ENCODE data around the gene TOE1. TPM values are rescaled to one million over a fixed set of nuclear protein-coding genes. Genes with fewer than 3 reads are reported as not detected.

TOE1 gene
- total RNA-seq, 1 donor from 2014 or later: 9.5 TPM

DNA sequence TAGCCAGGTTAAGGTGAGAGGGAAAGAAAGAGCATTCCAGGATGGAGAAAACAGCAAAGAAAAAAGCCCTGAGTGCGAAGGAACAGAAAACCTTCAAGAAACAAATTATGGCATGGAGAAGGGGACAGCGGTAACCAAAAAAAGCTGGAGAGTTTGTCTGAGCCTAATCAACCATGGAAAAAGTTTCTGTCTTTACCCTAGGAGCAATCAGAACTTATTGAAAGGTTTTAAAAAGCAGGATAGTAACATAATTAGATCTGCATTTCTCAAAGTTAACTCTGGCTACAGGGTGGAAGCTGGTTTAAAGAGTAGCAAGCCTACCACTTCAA lies 39.3 kb upstream of the TOE1 start:
- Histone ChIP-seq H3K27me3 (ENCODE audit: control insufficient read depth, insufficient read depth, low read length) (no peaks in the 10 kb centered on the region), H3K4me3 (ENCODE audit: low read depth, low read length) (no peak overlapping the region), H3K36me3 (ENCODE audit: control insufficient read depth, insufficient read depth, low read length) (no peaks in the 10 kb centered on the region)
- TF ChIP-seq, protein P1, sequence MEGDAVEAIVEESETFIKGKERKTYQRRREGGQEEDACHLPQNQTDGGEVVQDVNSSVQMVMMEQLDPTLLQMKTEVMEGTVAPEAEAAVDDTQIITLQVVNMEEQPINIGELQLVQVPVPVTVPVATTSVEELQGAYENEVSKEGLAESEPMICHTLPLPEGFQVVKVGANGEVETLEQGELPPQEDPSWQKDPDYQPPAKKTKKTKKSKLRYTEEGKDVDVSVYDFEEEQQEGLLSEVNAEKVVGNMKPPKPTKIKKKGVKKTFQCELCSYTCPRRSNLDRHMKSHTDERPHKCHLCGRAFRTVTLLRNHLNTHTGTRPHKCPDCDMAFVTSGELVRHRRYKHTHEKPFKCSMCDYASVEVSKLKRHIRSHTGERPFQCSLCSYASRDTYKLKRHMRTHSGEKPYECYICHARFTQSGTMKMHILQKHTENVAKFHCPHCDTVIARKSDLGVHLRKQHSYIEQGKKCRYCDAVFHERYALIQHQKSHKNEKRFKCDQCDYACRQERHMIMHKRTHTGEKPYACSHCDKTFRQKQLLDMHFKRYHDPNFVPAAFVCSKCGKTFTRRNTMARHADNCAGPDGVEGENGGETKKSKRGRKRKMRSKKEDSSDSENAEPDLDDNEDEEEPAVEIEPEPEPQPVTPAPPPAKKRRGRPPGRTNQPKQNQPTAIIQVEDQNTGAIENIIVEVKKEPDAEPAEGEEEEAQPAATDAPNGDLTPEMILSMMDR (IDR thresholded peaks at IDR 0.05; ENCODE audit: insufficient read depth, low read length, severe bottlenecking): no peak
- DNase-seq (ENCODE audit: low read depth) (no peak), FAIRE-seq (no peak)

DNA sequence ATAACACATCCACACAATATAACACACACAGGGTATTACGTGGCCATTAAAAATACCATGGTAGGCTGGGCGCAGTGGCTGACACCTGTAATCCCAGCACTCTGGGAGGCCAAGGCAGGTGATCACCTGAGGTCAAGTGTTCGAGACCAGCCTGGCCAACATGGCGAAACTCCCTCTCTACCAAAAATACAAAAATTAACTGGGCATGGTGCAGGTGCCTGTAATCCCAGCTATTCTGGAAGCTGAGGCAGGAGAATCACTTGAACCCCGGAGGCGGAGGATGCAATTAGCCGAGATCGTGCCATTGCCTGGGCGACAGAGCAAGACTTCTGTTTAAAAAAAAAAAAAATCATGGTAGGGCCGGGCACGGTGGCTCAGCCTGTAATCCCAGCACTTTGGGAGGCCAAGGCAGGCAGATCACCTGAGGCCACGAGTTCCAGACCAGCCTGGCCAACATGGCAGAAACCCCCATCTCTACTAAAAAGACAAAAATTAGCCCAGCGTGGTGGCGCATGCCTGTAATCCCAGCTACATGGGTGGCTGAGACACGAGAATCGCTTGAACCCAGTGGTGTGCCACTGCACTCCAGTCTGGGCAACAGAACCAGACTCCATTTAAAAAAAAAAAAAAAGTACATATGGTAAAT lies 37.3 kb upstream of the TOE1 start:
- peak overlapping the region; percentile 75 for H3K4me3 ChIP-seq (ENCODE audit: low read depth, low read length)
- H3K27me3 ChIP-seq (ENCODE audit: control insufficient read depth, insufficient read depth, low read length): no peaks in the 10 kb centered on the region
- TF ChIP-seq, protein P1 (IDR thresholded peaks at IDR 0.05; ENCODE audit: insufficient read depth, low read length, severe bottlenecking): no peak
- no peaks in the 10 kb centered on the region for H3K36me3 ChIP-seq (ENCODE audit: control insufficient read depth, insufficient read depth, low read length)
- DNase-seq (ENCODE audit: low read depth) (no peak), FAIRE-seq (no peak)

DNA sequence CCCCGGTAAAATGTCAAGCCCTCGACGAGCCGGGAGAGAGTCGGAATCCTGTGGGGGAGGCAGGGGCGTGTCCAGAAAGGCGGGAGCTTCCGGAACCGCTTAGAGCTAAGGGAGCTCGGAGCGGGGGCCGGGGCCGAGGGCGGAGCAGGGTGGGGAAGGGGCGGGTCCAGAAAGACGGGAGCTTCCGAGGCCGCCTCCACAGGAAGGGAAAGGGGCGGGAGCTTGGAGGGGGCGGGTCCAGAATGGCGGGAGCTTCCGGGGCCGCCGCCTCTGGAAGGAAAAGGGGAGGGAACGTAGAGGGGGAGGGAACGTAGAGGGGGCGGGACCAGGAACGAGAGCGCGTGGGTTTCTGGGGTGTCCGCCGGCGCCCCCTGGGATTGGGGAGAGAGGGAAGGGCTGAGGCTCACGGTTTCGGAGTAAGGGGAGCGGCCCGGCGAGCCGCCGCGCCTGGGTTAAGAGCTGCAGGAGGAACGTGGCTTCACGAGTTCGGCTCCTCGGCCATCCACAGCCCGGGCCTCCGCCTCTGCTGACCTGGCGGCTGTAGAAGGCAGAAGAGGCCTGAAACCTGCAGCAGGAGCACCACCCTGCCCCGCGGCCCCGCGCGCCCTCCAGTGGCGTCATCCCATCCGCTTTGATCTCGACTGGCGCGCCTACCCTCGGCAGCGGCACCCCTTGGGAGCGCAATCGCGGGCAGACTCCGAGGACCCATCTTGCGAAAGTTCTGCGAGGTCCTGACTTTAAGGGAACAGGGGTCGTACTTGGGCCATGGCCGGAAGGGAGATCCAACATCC lies 36.3 kb upstream of the TOE1 start:
- Histone ChIP-seq H3K27me3 (ENCODE audit: control insufficient read depth, insufficient read depth, low read length) (no peaks in the 10 kb centered on the region), H3K4me3 (ENCODE audit: low read depth, low read length) (peak overlapping the region; percentile 75), H3K36me3 (ENCODE audit: control insufficient read depth, insufficient read depth, low read length) (no peaks in the 10 kb centered on the region)
- DNase-seq (ENCODE audit: low read depth): peak; percentile 89
- no peak for FAIRE-seq
- TF ChIP-seq, protein P1 (IDR thresholded peaks at IDR 0.05; ENCODE audit: insufficient read depth, low read length, severe bottlenecking): peak; percentile 68

DNA sequence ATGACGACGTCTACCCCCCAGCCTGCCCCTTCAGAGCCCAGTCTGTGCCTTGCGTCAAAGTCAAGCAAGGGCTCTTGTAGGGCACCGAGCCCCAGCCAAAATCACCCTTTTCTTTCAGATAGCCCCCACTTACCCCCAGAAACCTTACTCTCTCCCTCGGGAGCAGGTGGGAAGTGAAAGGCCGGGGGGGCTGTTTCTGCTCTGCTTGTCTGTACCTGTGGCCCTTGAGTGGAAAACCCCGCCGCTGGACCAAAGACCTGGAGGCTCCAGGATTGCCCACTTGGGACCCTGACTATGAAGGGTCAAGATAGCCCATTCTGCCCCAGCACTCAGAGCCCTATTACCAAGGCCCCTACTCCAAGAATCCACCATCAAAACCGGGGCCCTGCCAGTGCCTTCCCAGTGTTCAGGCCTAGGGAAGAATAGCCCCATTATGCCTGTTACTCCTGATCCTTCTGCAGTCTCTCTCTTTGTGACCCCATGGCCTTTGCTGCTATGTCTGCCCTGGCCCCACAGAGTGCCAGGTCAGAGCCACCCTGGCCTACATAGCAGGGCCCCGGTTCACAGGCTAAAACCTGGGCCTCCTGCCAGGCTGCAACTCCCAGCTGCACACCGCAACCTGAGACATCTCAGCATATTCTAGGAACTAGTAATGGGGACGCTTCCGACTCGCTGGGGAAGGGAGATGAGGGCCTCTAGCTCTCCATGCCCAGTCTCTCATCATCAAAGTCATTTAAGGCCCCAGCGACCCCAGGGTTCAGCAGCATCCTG lies 35.5 kb upstream of the TOE1 start:
- FAIRE-seq (no peak), DNase-seq (ENCODE audit: low read depth) (peak; percentile 32)
- Histone ChIP-seq H3K4me3 (ENCODE audit: low read depth, low read length) (peak overlapping the region; percentile 75), H3K27me3 (ENCODE audit: control insufficient read depth, insufficient read depth, low read length) (no peaks in the 10 kb centered on the region), H3K36me3 (ENCODE audit: control insufficient read depth, insufficient read depth, low read length) (no peaks in the 10 kb centered on the region)
- TF ChIP-seq, protein P1 (IDR thresholded peaks at IDR 0.05; ENCODE audit: insufficient read depth, low read length, severe bottlenecking): no peak

DNA sequence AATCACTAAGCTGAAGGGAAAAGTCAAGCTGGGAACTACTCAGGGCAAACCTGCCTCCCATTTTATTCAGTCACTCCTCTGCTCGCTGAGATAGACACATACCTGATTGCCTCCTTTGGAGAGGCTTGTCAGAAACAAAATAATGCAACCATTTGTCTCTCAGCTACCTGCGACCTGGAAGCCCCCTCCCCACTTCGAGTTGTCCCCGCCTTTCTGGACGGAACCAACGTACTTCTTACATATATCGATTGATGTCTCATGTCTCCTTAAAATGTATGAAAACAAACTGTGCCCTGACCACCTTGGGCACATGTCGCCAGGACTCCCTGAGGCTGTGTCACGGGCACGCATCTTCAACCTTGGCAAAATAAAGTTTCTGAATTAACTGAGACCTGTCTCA lies 34.7 kb upstream of the TOE1 start:
- Histone ChIP-seq H3K4me3 (ENCODE audit: low read depth, low read length) (no peak overlapping the region), H3K27me3 (ENCODE audit: control insufficient read depth, insufficient read depth, low read length) (no peaks in the 10 kb centered on the region), H3K36me3 (ENCODE audit: control insufficient read depth, insufficient read depth, low read length) (no peaks in the 10 kb centered on the region)
- TF ChIP-seq, protein P1 (IDR thresholded peaks at IDR 0.05; ENCODE audit: insufficient read depth, low read length, severe bottlenecking): no peak
- FAIRE-seq (no peak), DNase-seq (ENCODE audit: low read depth) (no peak)
